BJ (cell line): Measurements from ENCODE around the gene RTL3. TPM values are rescaled to one million over a fixed set of nuclear protein-coding genes. Genes with fewer than 3 reads are reported as not detected.

ENCODE experiments used
- CTCF ChIA-PET: fragments of 350-600 bp; formaldehyde crosslinking; extraction: SDS; loops from one replicate; lab custom pipeline; 2021; ENCODE audit warnings: antibody characterized with exemption, inconsistent platforms; lab: Yijun Ruan, JAX
- POLR2A ChIA-PET: fragments of 300-600 bp; sonication (Branson Sonifier 250); formaldehyde crosslinking; extraction: SDS; loops from one replicate; lab custom pipeline; 2021; ENCODE audit warnings: antibody characterized with exemption; lab: Charles Lee
- DNase-seq: peaks from one replicate; pipeline ENCODE4 v3.0.0-alpha.2; 2011; ENCODE audit warnings: low read depth
- H3K27me3 ChIP-seq: 2 replicates; pipeline ENCODE4 v1.6.0; 2011; ENCODE audit warnings: low read length; ENCODE audit not compliant: control insufficient read depth, insufficient read depth
- H3K36me3 ChIP-seq: 2 replicates; pipeline ENCODE4 v1.5.1; 2011; ENCODE audit warnings: low read length; ENCODE audit not compliant: control insufficient read depth, insufficient read depth
- H3K4me3 ChIP-seq: 2 replicates; pipeline ENCODE4 v1.5.1; 2011; ENCODE audit warnings: low read depth, mild to moderate bottlenecking, control low read depth, low read length
- CTCF ChIP-seq: IDR thresholded peaks from 2 replicates; pipeline ENCODE4 v1.5.1; 2011; ENCODE audit warnings: low read depth, mild to moderate bottlenecking, control low read depth, inconsistent platforms, low read length, moderate library complexity; ENCODE audit not compliant: insufficient read depth
- polyA plus RNA-seq: library from polyadenylated mRNA; depleted of rRNA; stranded (reverse); fragments of >200 nt; gene quantifications from 2 replicates; pipeline ENCODE4 v1.2.3, GENCODE V29; 2011; rRNA removed

RTL3 gene
- polyA plus RNA-seq, 1 experiment = 0.59 TPM

GRCh38 chrX:78624426-78624825 is 34.7 kb downstream of the RTL3 start:
- no peak for DNase-seq
- CTCF ChIA-PET = no interaction called here
- Histone ChIP-seq H3K27me3 (no peaks in the 10 kb centered on the region), H3K4me3 (no peak overlapping the region), H3K36me3 (no peaks in the 10 kb centered on the region)
- TF ChIP-seq CTCF = no peak
- POLR2A ChIA-PET = no interaction called here

GRCh38 chrX:78622831-78623230 is 36.3 kb downstream of the RTL3 start:
- Histone ChIP-seq H3K27me3 (no peaks in the 10 kb centered on the region), H3K4me3 (no peak overlapping the region), H3K36me3 (no peaks in the 10 kb centered on the region)
- DNase-seq = no peak
- ChIA-PET POLR2A (no interaction called here), CTCF (no interaction called here)
- TF ChIP-seq CTCF = no peak

- CTCF ChIA-PET = no interaction called here
- Histone ChIP-seq H3K4me3 (no peak overlapping the region), H3K27me3 (no peaks in the 10 kb centered on the region), H3K36me3 (no peaks in the 10 kb centered on the region)
- no peak for DNase-seq
- TF ChIP-seq CTCF = no peak
- POLR2A ChIA-PET = no interaction called here
Measured at GRCh38 chrX:78619834-78620233, 39.3 kb downstream of the RTL3 start.

- TF ChIP-seq CTCF = no peak
- Histone ChIP-seq H3K4me3 (no peak overlapping the region), H3K36me3 (no peaks in the 10 kb centered on the region), H3K27me3 (no peaks in the 10 kb centered on the region)
- POLR2A ChIA-PET = no interaction called here
- CTCF ChIA-PET = no interaction called here
- DNase-seq = no peak
Measured at GRCh38 chrX:78618987-78619386, 40.1 kb downstream of the RTL3 start.

GRCh38 chrX:78614264-78614663 is 44.9 kb downstream of the RTL3 start:
- no peak for TF ChIP-seq CTCF
- POLR2A ChIA-PET = no interaction called here
- no peaks in the 10 kb centered on the region for H3K27me3 ChIP-seq
- no peak overlapping the region for H3K4me3 ChIP-seq
- no peaks in the 10 kb centered on the region for H3K36me3 ChIP-seq
- CTCF ChIA-PET = no interaction called here
- no peak for DNase-seq

Other genes with a start within 250 kb of the RTL3 start
- gene LPAR4, start 88.4 kb upstream of the RTL3 start, polyA plus RNA-seq = 0.05 and 0.07 TPM in 2 replicates